IMR-90 (cell line): Measurements from ENCODE around the gene LENG1.
A peak's percentile ranks its signal among the peaks of the same experiment; 100 is the strongest.

Experiments
- BHLHE40 ChIP-seq: fragments of 150-350 bp; IDR thresholded peaks from 2 replicates; pipeline ENCODE4 v1.6.1; 2016; ENCODE audit warnings: mild to moderate bottlenecking, low read depth, low read length
- CEBPB ChIP-seq: IDR thresholded peaks from 2 replicates; pipeline ENCODE4 v1.6.1; 2012; ENCODE audit warnings: low read depth, low read length, improper control_type of control experiment
- MAFK ChIP-seq: IDR thresholded peaks from 2 replicates; pipeline ENCODE4 v1.6.1; 2012; ENCODE audit warnings: low read depth, low read length, improper control_type of control experiment
- MXI1 ChIP-seq: IDR thresholded peaks from 2 replicates; pipeline ENCODE4 v1.6.1; 2012; ENCODE audit warnings: low read depth, mild to moderate bottlenecking, low read length, moderate library complexity, borderline replicate concordance
- NFE2L2 ChIP-seq: fragments of 150-350 bp; IDR thresholded peaks from 2 replicates; pipeline ENCODE4 v1.6.1; 2016; ENCODE audit warnings: low read depth, mild to moderate bottlenecking, low read length
- POLR2A ChIP-seq: IDR thresholded peaks from 2 replicates; pipeline ENCODE4 v1.6.1; 2012; ENCODE audit warnings: mild to moderate bottlenecking, low read depth, low read length
- RAD21 ChIP-seq: IDR thresholded peaks from 2 replicates; pipeline ENCODE4 v1.6.1; 2012; ENCODE audit warnings: low read length, improper control_type of control experiment
- SMC3 ChIP-seq: fragments of 150-350 bp; IDR thresholded peaks from 2 replicates; pipeline ENCODE4 v1.6.1; 2016; ENCODE audit warnings: low read depth, mild to moderate bottlenecking, antibody characterized with exemption, low read length, moderate library complexity
- TF ChIP-seq, protein P1 (sequence below): conservative IDR thresholded peaks from 2 replicates; pipeline ENCODE4 v1.5.1; 2012; ENCODE audit warnings: mild to moderate bottlenecking, low read depth, low read length, improper control_type of control experiment

DNA sequence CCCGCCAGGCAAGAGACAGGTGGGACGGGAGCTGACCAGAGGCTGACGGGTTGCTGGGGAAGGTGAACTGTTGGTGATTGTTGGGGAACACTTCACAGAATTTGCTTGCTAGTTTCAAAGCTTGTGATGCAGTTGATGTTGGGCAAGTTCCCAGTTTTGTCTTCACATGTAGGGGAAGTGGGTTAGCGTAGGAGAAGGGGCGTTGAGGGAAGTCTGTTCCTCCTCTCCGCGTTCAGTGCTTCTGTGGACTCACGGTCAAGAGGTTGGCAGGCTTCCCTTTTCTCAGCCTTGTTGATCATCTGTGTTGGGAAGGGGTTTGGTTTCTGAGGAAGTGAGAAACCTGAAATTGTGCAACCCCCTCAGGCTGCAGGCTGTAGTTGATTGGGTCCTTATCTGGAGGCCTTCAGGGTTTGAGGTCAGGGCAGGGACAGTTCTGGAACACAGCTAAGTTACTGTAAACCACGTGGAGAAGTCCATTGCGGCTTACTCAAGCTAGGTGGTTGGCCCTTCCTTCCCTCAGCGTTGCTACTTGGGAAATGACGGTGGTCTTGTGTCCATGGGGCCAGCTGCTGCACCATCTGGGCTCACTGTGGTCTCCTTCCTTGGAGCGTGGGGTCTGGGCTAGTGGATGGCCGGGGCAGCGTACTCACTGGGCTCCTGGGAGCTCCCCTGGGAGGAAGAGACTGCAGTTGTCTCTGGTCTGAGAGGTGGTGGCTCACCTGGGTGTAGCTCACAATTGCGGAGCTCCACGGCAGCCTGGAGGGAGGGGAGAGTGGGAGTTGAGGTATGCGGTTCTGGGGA is 48.7 kb upstream of the LENG1 start:
- TF ChIP-seq, protein P1, sequence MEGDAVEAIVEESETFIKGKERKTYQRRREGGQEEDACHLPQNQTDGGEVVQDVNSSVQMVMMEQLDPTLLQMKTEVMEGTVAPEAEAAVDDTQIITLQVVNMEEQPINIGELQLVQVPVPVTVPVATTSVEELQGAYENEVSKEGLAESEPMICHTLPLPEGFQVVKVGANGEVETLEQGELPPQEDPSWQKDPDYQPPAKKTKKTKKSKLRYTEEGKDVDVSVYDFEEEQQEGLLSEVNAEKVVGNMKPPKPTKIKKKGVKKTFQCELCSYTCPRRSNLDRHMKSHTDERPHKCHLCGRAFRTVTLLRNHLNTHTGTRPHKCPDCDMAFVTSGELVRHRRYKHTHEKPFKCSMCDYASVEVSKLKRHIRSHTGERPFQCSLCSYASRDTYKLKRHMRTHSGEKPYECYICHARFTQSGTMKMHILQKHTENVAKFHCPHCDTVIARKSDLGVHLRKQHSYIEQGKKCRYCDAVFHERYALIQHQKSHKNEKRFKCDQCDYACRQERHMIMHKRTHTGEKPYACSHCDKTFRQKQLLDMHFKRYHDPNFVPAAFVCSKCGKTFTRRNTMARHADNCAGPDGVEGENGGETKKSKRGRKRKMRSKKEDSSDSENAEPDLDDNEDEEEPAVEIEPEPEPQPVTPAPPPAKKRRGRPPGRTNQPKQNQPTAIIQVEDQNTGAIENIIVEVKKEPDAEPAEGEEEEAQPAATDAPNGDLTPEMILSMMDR, result no peak
- TF ChIP-seq POLR2A (peak; percentile 17; the same call in 1 of the 2 replicates), MAFK (no peak), CEBPB (peak; percentile 88), BHLHE40 (no peak), SMC3 (no peak), MXI1 (0 out of 2 replicates have a peak, but pooled peaks have one; percentile 21), NFE2L2 (no peak), RAD21 (no peak)
